Liver (tissue), 9 donors: ENCODE data around the gene DNAH1. TPM values are rescaled to one million over a fixed set of nuclear protein-coding genes. Genes with fewer than 3 reads are reported as not detected.
A peak's percentile ranks its signal among the peaks of the same experiment; 100 is the strongest.

Experiments
- DNase-seq: peaks from one replicate; pipeline ENCODE4 v3.0.0-alpha.2; 2017; ENCODE audit warnings: low spot score
- H3K27ac ChIP-seq, 2 donors: one replicate each; pipeline ENCODE4 v1.7.0; 2013; ENCODE audit warnings: inconsistent platforms in 2 of 2, low read length in 2 of 2, control low read depth in 1 of 2, low read depth in 1 of 2, mild to moderate bottlenecking in 1 of 2
- H3K27me3 ChIP-seq, 4 donors: one replicate each; pipeline versions ENCODE4 v1.6.1 to v1.7.0; 2013; ENCODE audit warnings: low read length in 3 of 4, inconsistent platforms in 1 of 4, mild to moderate bottlenecking in 1 of 4, moderate library complexity in 1 of 4; ENCODE audit not compliant: control insufficient read depth in 4 of 4, insufficient read depth in 4 of 4
- H3K36me3 ChIP-seq, 4 donors: one replicate each; pipeline versions ENCODE4 v1.6.1 to v1.7.0; 2013; ENCODE audit warnings: low read length in 3 of 4, mild to moderate bottlenecking in 3 of 4, low read depth in 1 of 4, moderate library complexity in 1 of 4; ENCODE audit not compliant: control insufficient read depth in 4 of 4, insufficient read depth in 3 of 4
- H3K4me1 ChIP-seq, 4 donors: one replicate each; pipeline versions ENCODE4 v1.6.1 to v1.7.0; 2013; ENCODE audit warnings: low read length in 3 of 4, mild to moderate bottlenecking in 3 of 4, moderate library complexity in 1 of 4; ENCODE audit not compliant: control insufficient read depth in 4 of 4, insufficient read depth in 4 of 4
- H3K4me3 ChIP-seq, 3 donors: one replicate each; pipeline versions ENCODE4 v1.6.1 to v1.7.0; 2013; ENCODE audit warnings: low read length in 3 of 3, control low read depth in 1 of 3, low read depth in 1 of 3, mild to moderate bottlenecking in 1 of 3
- H3K9ac ChIP-seq, 2 donors: one replicate each; pipeline ENCODE4 v1.7.0; 2013; ENCODE audit warnings: low read length in 2 of 2, mild to moderate bottlenecking in 2 of 2, moderate library complexity in 2 of 2, control low read depth in 1 of 2, low read depth in 1 of 2
- H3K9me3 ChIP-seq, 4 donors: one replicate each; pipeline versions ENCODE4 v1.6.1 to v1.7.0; 2013; ENCODE audit warnings: low read length in 3 of 4; ENCODE audit not compliant: control insufficient read depth in 4 of 4
- EGR1 ChIP-seq, 2 donors: IDR thresholded peaks; 2 replicates each; pipeline ENCODE4 v1.6.1; 2016 to 2018; ENCODE audit warnings: antibody characterized with exemption in 2 of 2, low read depth in 2 of 2
- FOXA1 ChIP-seq: IDR thresholded peaks from 2 replicates; pipeline ENCODE4 v1.6.1; 2016; ENCODE audit warnings: antibody characterized with exemption
- FOXA2 ChIP-seq: IDR thresholded peaks from 2 replicates; pipeline ENCODE4 v1.6.1; 2016; ENCODE audit warnings: antibody characterized with exemption
- GABPA ChIP-seq, 2 donors: IDR thresholded peaks in 1 of 2; conservative IDR thresholded peaks in 1 of 2; 2 replicates each; pipeline ENCODE4 v1.6.1; 2016; ENCODE audit warnings: antibody characterized with exemption in 2 of 2, mild to moderate bottlenecking in 1 of 2, moderate library complexity in 1 of 2
- HNF4A ChIP-seq, 2 donors: conservative IDR thresholded peaks; 2 replicates each; pipeline ENCODE4 v1.6.1; 2016; ENCODE audit warnings: antibody characterized with exemption in 2 of 2, mild to moderate bottlenecking in 2 of 2
- HNF4G ChIP-seq: IDR thresholded peaks from 2 replicates; pipeline ENCODE4 v1.6.1; 2016; ENCODE audit warnings: antibody characterized with exemption
- JUND ChIP-seq, 2 donors: IDR thresholded peaks; 2 replicates each; pipeline ENCODE4 v1.6.1; 2016; ENCODE audit warnings: antibody characterized with exemption in 2 of 2
- RAD21 ChIP-seq, 2 donors: IDR thresholded peaks; 2 replicates each; pipeline ENCODE4 v1.6.1; 2016; ENCODE audit warnings: antibody characterized with exemption in 2 of 2, mild to moderate bottlenecking in 2 of 2
- RXRA ChIP-seq, 2 donors: IDR thresholded peaks; 2 replicates each; pipeline ENCODE4 v1.6.1; 2017 to 2018; ENCODE audit warnings: antibody characterized with exemption in 2 of 2, mild to moderate bottlenecking in 1 of 2
- SP1 ChIP-seq: IDR thresholded peaks from 2 replicates; pipeline ENCODE4 v1.6.1; 2018; ENCODE audit warnings: antibody characterized with exemption, mild to moderate bottlenecking
- YY1 ChIP-seq: IDR thresholded peaks from 2 replicates; pipeline ENCODE4 v1.6.1; 2016; ENCODE audit warnings: antibody characterized with exemption, mild to moderate bottlenecking
- WGBS: extraction: QIAGEN DNeasy Blood & Tissue Kit; methylation state at CpG from one replicate; pipeline ENCODE4 v1.1.7; 2013; 5-methylcytosine and 5-hydroxymethylcytosine counted together
- polyA plus RNA-seq, 2 donors: library from polyadenylated mRNA; stranded (reverse) in 1 of 2; unstranded in 1 of 2; fragments of 200-250 nt in 1 of 2; fragments of >200 nt in 1 of 2; fragmentation: Nextera tagmentation in 1 of 2; extraction: Ambion mirVana in 1 of 2; gene quantifications; one replicate each; pipeline versions ENCODE4 v1.2.1 to v1.2.3, GENCODE V29; 2013 to 2015
- total RNA-seq, 2 donors: library from RNA; depleted of rRNA; stranded (reverse); fragments of >200 nt; gene quantifications; one replicate each; pipeline ENCODE4 v1.2.3, GENCODE V29; 2014
- TF ChIP-seq, protein P1 (sequence below): fragments of 150-350 bp; IDR thresholded peaks from 2 replicates; pipeline ENCODE4 v1.5.1; 2017; ENCODE audit warnings: improper control_type of control experiment, low read depth, low read length; ENCODE audit not compliant: missing input control
- TF ChIP-seq, protein P2 (sequence below): IDR thresholded peaks from 2 replicates; pipeline ENCODE4 v1.6.1; 2016; ENCODE audit warnings: antibody characterized with exemption
- TF ChIP-seq, protein P3 (sequence below): IDR thresholded peaks from 2 replicates; pipeline ENCODE4 v1.6.1; 2016; ENCODE audit warnings: antibody characterized with exemption, mild to moderate bottlenecking
- TF ChIP-seq, protein P4 (sequence below): IDR thresholded peaks from 2 replicates; pipeline ENCODE4 v1.6.1; 2016; ENCODE audit warnings: antibody characterized with exemption
- TF ChIP-seq, protein P5 (sequence below): IDR thresholded peaks from 2 replicates; pipeline ENCODE4 v1.6.1; 2016; ENCODE audit warnings: antibody characterized with exemption
- donor health status: healthy.
- donor health status: healthy.
- donor health status: healthy.
- donor health status: healthy.
- donor health status: healthy.

DNAH1 gene
- total and polyA plus RNA-seq, 4 donors: 1.5 to 6.0 (median 2.5) TPM

DNA sequence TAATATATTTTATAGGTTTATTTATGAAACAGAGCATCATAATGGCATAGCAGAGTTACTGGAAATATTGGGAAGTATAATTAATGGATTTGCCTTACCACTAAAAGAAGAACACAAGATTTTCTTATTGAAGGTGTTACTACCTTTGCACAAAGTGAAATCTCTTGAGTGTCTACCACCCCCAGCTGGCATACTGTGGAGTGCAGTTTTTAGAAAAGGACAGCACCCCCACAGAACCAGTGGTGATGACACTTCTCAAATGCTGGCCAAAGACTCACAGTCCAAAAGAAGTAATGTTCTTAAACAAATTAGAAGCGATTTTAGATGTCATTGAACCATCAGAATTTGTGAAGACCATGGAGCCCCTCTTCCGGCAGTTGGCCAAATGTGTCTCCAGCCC, 58.1 kb downstream of the DNAH1 start:
- no peak overlapping the region for H3K27ac ChIP-seq
- no peak for DNase-seq
- TF ChIP-seq FOXA2 (no peak), GABPA (IDR thresholded peaks at IDR 0.05 in 1 of 2, conservative IDR thresholded peaks at IDR 0.05 in 1 of 2) (no peak), SP1 (no peak), JUND (IDR thresholded peaks at IDR 0.05) (no peak), RAD21 (IDR thresholded peaks at IDR 0.05) (no peak), YY1 (no peak), HNF4G (no peak), RXRA (IDR thresholded peaks at IDR 0.05) (no peak), EGR1 (IDR thresholded peaks at IDR 0.05; ENCODE audit: low read depth in 2 of 2) (no peak)
- TF ChIP-seq, protein P1, sequence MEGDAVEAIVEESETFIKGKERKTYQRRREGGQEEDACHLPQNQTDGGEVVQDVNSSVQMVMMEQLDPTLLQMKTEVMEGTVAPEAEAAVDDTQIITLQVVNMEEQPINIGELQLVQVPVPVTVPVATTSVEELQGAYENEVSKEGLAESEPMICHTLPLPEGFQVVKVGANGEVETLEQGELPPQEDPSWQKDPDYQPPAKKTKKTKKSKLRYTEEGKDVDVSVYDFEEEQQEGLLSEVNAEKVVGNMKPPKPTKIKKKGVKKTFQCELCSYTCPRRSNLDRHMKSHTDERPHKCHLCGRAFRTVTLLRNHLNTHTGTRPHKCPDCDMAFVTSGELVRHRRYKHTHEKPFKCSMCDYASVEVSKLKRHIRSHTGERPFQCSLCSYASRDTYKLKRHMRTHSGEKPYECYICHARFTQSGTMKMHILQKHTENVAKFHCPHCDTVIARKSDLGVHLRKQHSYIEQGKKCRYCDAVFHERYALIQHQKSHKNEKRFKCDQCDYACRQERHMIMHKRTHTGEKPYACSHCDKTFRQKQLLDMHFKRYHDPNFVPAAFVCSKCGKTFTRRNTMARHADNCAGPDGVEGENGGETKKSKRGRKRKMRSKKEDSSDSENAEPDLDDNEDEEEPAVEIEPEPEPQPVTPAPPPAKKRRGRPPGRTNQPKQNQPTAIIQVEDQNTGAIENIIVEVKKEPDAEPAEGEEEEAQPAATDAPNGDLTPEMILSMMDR: no peak
- TF ChIP-seq, protein P2, sequence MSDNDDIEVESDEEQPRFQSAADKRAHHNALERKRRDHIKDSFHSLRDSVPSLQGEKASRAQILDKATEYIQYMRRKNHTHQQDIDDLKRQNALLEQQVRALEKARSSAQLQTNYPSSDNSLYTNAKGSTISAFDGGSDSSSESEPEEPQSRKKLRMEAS: no peak
- TF ChIP-seq, protein P3, sequence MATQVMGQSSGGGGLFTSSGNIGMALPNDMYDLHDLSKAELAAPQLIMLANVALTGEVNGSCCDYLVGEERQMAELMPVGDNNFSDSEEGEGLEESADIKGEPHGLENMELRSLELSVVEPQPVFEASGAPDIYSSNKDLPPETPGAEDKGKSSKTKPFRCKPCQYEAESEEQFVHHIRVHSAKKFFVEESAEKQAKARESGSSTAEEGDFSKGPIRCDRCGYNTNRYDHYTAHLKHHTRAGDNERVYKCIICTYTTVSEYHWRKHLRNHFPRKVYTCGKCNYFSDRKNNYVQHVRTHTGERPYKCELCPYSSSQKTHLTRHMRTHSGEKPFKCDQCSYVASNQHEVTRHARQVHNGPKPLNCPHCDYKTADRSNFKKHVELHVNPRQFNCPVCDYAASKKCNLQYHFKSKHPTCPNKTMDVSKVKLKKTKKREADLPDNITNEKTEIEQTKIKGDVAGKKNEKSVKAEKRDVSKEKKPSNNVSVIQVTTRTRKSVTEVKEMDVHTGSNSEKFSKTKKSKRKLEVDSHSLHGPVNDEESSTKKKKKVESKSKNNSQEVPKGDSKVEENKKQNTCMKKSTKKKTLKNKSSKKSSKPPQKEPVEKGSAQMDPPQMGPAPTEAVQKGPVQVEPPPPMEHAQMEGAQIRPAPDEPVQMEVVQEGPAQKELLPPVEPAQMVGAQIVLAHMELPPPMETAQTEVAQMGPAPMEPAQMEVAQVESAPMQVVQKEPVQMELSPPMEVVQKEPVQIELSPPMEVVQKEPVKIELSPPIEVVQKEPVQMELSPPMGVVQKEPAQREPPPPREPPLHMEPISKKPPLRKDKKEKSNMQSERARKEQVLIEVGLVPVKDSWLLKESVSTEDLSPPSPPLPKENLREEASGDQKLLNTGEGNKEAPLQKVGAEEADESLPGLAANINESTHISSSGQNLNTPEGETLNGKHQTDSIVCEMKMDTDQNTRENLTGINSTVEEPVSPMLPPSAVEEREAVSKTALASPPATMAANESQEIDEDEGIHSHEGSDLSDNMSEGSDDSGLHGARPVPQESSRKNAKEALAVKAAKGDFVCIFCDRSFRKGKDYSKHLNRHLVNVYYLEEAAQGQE: no peak
- TF ChIP-seq, protein P4, sequence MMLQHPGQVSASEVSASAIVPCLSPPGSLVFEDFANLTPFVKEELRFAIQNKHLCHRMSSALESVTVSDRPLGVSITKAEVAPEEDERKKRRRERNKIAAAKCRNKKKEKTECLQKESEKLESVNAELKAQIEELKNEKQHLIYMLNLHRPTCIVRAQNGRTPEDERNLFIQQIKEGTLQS: no peak
- 94% methylated on average over 2 of the region's 2 CpGs for whole genome bisulfite sequencing
- peaks cover 3 to 38% (median 28%) of the 10 kb centered on the region in 4 donors for H3K36me3 ChIP-seq
- no peaks in the 10 kb centered on the region for H3K4me1 ChIP-seq
- H3K27me3 ChIP-seq: no peaks in the 10 kb centered on the region
- no peaks in the 10 kb centered on the region for H3K9me3 ChIP-seq
- no peak overlapping the region for H3K9ac ChIP-seq
- no peak overlapping the region for H3K4me3 ChIP-seq

DNA sequence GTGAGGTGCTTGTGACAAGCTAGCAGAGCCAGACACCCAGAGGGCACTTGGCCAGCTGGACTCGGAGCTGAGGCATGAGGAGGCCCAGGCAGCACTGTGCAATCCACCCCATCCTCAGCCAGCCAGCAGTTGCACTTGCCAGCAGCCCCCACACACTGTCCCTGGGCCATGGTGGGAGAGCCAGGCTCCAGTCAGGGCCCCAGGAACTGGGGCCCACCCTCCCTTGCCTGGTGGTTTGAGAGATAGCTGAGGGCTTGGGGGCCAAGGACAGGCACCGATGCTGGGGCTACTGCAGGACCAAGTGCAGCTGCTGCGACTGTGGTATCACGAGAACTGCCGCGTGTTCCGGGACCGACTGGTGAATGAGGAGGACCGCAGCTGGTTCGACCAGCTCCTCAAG, 63.5 kb downstream of the DNAH1 start:
- Histone ChIP-seq H3K36me3 (peaks cover 3 to 7% (median 6%) of the 10 kb centered on the region in 4 donors), H3K27me3 (no peaks in the 10 kb centered on the region), H3K4me3 (no peak overlapping the region), H3K9me3 (no peaks in the 10 kb centered on the region), H3K4me1 (no peaks in the 10 kb centered on the region), H3K9ac (no peak overlapping the region), H3K27ac (no peak overlapping the region)
- WGBS: 90% methylated on average over 10 of the region's 10 CpGs
- DNase-seq: peak; percentile 56
- TF ChIP-seq, protein P2: no peak
- TF ChIP-seq FOXA2 (no peak), FOXA1 (no peak), SP1 (no peak), HNF4G (no peak), HNF4A (conservative IDR thresholded peaks at IDR 0.05) (no peak), EGR1 (IDR thresholded peaks at IDR 0.05; ENCODE audit: low read depth in 2 of 2) (no peak), RAD21 (IDR thresholded peaks at IDR 0.05) (no peak)
- TF ChIP-seq, protein P3: no peak
- TF ChIP-seq, protein P5, sequence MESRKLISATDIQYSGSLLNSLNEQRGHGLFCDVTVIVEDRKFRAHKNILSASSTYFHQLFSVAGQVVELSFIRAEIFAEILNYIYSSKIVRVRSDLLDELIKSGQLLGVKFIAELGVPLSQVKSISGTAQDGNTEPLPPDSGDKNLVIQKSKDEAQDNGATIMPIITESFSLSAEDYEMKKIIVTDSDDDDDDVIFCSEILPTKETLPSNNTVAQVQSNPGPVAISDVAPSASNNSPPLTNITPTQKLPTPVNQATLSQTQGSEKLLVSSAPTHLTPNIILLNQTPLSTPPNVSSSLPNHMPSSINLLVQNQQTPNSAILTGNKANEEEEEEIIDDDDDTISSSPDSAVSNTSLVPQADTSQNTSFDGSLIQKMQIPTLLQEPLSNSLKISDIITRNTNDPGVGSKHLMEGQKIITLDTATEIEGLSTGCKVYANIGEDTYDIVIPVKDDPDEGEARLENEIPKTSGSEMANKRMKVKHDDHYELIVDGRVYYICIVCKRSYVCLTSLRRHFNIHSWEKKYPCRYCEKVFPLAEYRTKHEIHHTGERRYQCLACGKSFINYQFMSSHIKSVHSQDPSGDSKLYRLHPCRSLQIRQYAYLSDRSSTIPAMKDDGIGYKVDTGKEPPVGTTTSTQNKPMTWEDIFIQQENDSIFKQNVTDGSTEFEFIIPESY: no peak
